OCI-LY7 (cell line): ENCODE measurements around the gene XYLT1. TPM values are rescaled to one million over a fixed set of nuclear protein-coding genes. Genes with fewer than 3 reads are reported as not detected.
A peak's percentile ranks its signal among the peaks of the same experiment; 100 is the strongest.

Source experiments
- BruUV-seq: library from RNA; stranded (reverse); fragments of 400-500 nt; replicated peaks from 2 replicates; lab custom pipeline; 2021; lab: Mats Ljungman, UMichigan
- CTCF ChIA-PET: fragments of 300-600 bp; sonication (Branson Sonifier 250); formaldehyde crosslinking; loops from one replicate; lab custom pipeline; 2022; ENCODE audit warnings: antibody characterized with exemption; ENCODE audit not compliant: unreplicated experiment; lab: Charles Lee
- POLR2A ChIA-PET: fragments of 300-600 bp; sonication (Branson Sonifier 250); formaldehyde crosslinking; loops from one replicate; lab custom pipeline; 2022; ENCODE audit warnings: antibody characterized with exemption; lab: Charles Lee
- DNase-seq: peaks from one replicate; pipeline ENCODE4 v3.0.0-alpha.2; 2015; ENCODE audit warnings: low spot score
- H2AFZ ChIP-seq: fragments of 200-600 bp; sonication (generic), shearing (Covaris generic); 2 replicates; pipeline ENCODE4 v1.6.1; 2014; ENCODE audit warnings: mild to moderate bottlenecking, antibody characterized with exemption, low read length, moderate library complexity
- H3K27ac ChIP-seq: fragments of 200-600 bp; sonication (generic); 2 replicates; pipeline ENCODE4 v1.5.1; 2014; ENCODE audit warnings: mixed run types, low read depth, mild to moderate bottlenecking, moderate library complexity, low read length, inconsistent platforms; ENCODE audit not compliant: poor library complexity, severe bottlenecking
- H3K36me3 ChIP-seq: fragments of 200-600 bp; sonication (generic); 2 replicates; pipeline ENCODE4 v1.6.1; 2014; ENCODE audit warnings: mild to moderate bottlenecking, antibody characterized with exemption, low read length, moderate library complexity, mixed read lengths; ENCODE audit not compliant: insufficient read depth
- H3K4me1 ChIP-seq: fragments of 200-600 bp; sonication (generic); 2 replicates; pipeline ENCODE4 v1.5.1; 2014; ENCODE audit warnings: mild to moderate bottlenecking, low read length; ENCODE audit not compliant: insufficient read depth, poor library complexity, severe bottlenecking
- H3K4me2 ChIP-seq: fragments of 200-600 bp; sonication (generic); 2 replicates; pipeline ENCODE4 v1.6.1; 2014; ENCODE audit warnings: mild to moderate bottlenecking, low read length
- H3K4me3 ChIP-seq: fragments of 200-600 bp; sonication (generic); 2 replicates; pipeline ENCODE4 v1.5.1; 2014; ENCODE audit warnings: mild to moderate bottlenecking, low read depth, low read length; ENCODE audit not compliant: poor library complexity, severe bottlenecking
- H3K79me2 ChIP-seq: fragments of 200-600 bp; sonication (generic); 2 replicates; pipeline ENCODE4 v1.6.1; 2016; ENCODE audit warnings: low read depth, mild to moderate bottlenecking, low read length, moderate library complexity, mixed read lengths; ENCODE audit not compliant: insufficient read depth
- H3K9me2 ChIP-seq: fragments of 200-600 bp; sonication (generic); 2 replicates; pipeline ENCODE4 v1.6.1; 2016; ENCODE audit warnings: mild to moderate bottlenecking, low read length, mixed read lengths; ENCODE audit not compliant: insufficient read depth
- H3K9me3 ChIP-seq: fragments of 200-600 bp; sonication (generic); 2 replicates; pipeline ENCODE4 v1.6.1; 2014; ENCODE audit warnings: mild to moderate bottlenecking, mixed run types, low read length, mixed read lengths
- H4K20me1 ChIP-seq: fragments of 200-600 bp; sonication (generic); 2 replicates; pipeline ENCODE4 v1.6.1; 2014; ENCODE audit warnings: mild to moderate bottlenecking, antibody characterized with exemption, low read length, moderate library complexity, mixed read lengths; ENCODE audit not compliant: insufficient read depth
- CTCF ChIP-seq: fragments of 200-600 bp; sonication (generic); conservative IDR thresholded peaks from 2 replicates; pipeline ENCODE4 v1.5.1; 2014; ENCODE audit warnings: mild to moderate bottlenecking, antibody characterized with exemption, low read length, moderate library complexity, mixed read lengths
- EZH2phosphoT487 ChIP-seq: fragments of 200-600 bp; sonication (generic); IDR thresholded peaks from 2 replicates; pipeline ENCODE4 v1.6.1; 2018; ENCODE audit warnings: low read depth, borderline replicate concordance, mild to moderate bottlenecking, mixed run types, antibody characterized with exemption, low read length, moderate library complexity, mixed read lengths
- intact Hi-C: fragments of 100-400 bp; cut with micrococcal nuclease; formaldehyde crosslinking; loops from one replicate; pipeline ENCODE4 v1.10.0; 2022; ENCODE audit not compliant: unreplicated experiment
- total RNA-seq, 2 experiments: library from RNA; depleted of rRNA in 1 of 2; stranded (reverse); fragments of >200 nt in 1 of 2; shearing (Covaris generic) in 1 of 2; gene quantifications; 2 replicates each; pipeline ENCODE4 v1.2.3, GENCODE V29; 2014 to 2022

Gene XYLT1
- total RNA-seq, 2 experiments from 2014 or later: 36.3 to 50.0 TPM

- peak overlapping the region; percentile 83 for H3K4me2 ChIP-seq
- TF ChIP-seq CTCF (no peak), EZH2phosphoT487 (no peak)
- no peaks in the 10 kb centered on the region; the same call in 1 of the 2 replicates for H4K20me1 ChIP-seq
- peaks cover 93% of the 10 kb centered on the region for H3K4me1 ChIP-seq
- intact Hi-C loops: loop anchor here (5.0 kb wide), 1 partner anchor 206 kb away; no protein-coding TSS in a partner anchor
- peak overlapping the region; percentile 59 for H3K4me3 ChIP-seq
- H3K27ac ChIP-seq: peak overlapping the region; percentile 94
- peaks cover 55% of the 10 kb centered on the region for H3K36me3 ChIP-seq
- POLR2A ChIA-PET: interaction anchor here (0.6 to 4.0 kb wide), 7 partner anchors 27 to 181 kb away, joined by 3 to 28 read pairs (median 5); no protein-coding TSS in a partner anchor
- H3K9me3 ChIP-seq: no peaks in the 10 kb centered on the region
- no TSS peak for BruUV-seq
- DNase-seq: peak; percentile 46
- peaks cover 92% of the 10 kb centered on the region for H3K79me2 ChIP-seq
- no peak overlapping the region for H2AFZ ChIP-seq
- H3K9me2 ChIP-seq: no peaks in the 10 kb centered on the region
- CTCF ChIA-PET: interaction anchor here (1.0 to 1.5 kb wide), 2 partner anchors 94 to 161 kb away, joined by 3 to 4 read pairs; no protein-coding TSS in a partner anchor
Observed at GRCh38 chr16:17463335-17463734, 7.4 kb downstream of the XYLT1 start.

GRCh38 chr16:17461951-17462729, 8.6 kb downstream of the XYLT1 start:
- H4K20me1 ChIP-seq: no peaks in the 10 kb centered on the region; the same call in 1 of the 2 replicates

More at GRCh38 chr16:17461951-17462729, 8.6 kb downstream of the XYLT1 start:
- Histone ChIP-seq H3K9me2 (no peaks in the 10 kb centered on the region), H3K9me3 (no peaks in the 10 kb centered on the region), H3K4me2 (peak overlapping the region; percentile 83), H2AFZ (peak overlapping the region; percentile 8; the same call in 1 of the 2 replicates), H3K4me3 (peak overlapping the region; percentile 59), H3K36me3 (peaks cover 57% of the 10 kb centered on the region), H3K79me2 (peaks cover 92% of the 10 kb centered on the region), H3K27ac (peak overlapping the region; percentile 94), H3K4me1 (peaks cover 93% of the 10 kb centered on the region)
- TF ChIP-seq EZH2phosphoT487 (no peak), CTCF (peak; percentile 69)
- intact Hi-C loops: loop anchor here (1.0 to 5.0 kb wide), 3 partner anchors 46 to 205 kb away; no protein-coding TSS in a partner anchor
- POLR2A ChIA-PET: interaction anchor here (0.5 to 4.0 kb wide), 13 partner anchors 45 to 202 kb away, joined by 3 to 28 read pairs (median 4); no protein-coding TSS in a partner anchor
- no TSS peak for BruUV-seq
- CTCF ChIA-PET: interaction anchor here (1.8 kb wide), 1 partner anchor 92 kb away, joined by 5 read pairs; no protein-coding TSS in a partner anchor
- peak; percentile 80 for DNase-seq
